Transverse colon (tissue), 4 donors: ENCODE data around the gene WDR31. TPM values are rescaled to one million over a fixed set of nuclear protein-coding genes. Genes with fewer than 3 reads are reported as not detected.

Source experiments
- DNase-seq: peaks from one replicate; pipeline ENCODE4 v3.0.0-alpha.2; 2019
- H3K27ac ChIP-seq, 4 donors: fragments of 200-600 bp; sonication (generic); 2 replicates each; pipeline ENCODE4 v1.5.1; 2016 to 2018; ENCODE audit warnings: inconsistent platforms in 4 of 4
- H3K27me3 ChIP-seq: fragments of 200-600 bp; sonication (generic); 2 replicates; pipeline ENCODE4 v1.5.1; 2017; ENCODE audit warnings: inconsistent platforms
- H3K36me3 ChIP-seq, 4 donors: fragments of 200-600 bp; sonication (generic); 2 replicates each; pipeline ENCODE4 v1.5.1; 2017 to 2019; ENCODE audit warnings: inconsistent platforms in 4 of 4
- H3K4me1 ChIP-seq, 4 donors: fragments of 200-600 bp; sonication (generic); 2 replicates each; pipeline ENCODE4 v1.5.1; 2017 to 2020; ENCODE audit warnings: inconsistent platforms in 4 of 4
- H3K4me3 ChIP-seq, 4 donors: fragments of 200-600 bp; sonication (generic); 1 replicate in 1 of 4; 2 replicates in 3 of 4; pipeline versions ENCODE4 v1.5.1 to v1.6.1; 2017 to 2019; ENCODE audit warnings: inconsistent platforms in 4 of 4
- H3K9me3 ChIP-seq, 2 donors: fragments of 200-600 bp; sonication (generic); 2 replicates each; pipeline ENCODE4 v1.5.1; 2017 to 2019; ENCODE audit warnings: inconsistent platforms in 2 of 2
- EP300 ChIP-seq: sonication (generic); formaldehyde crosslinking; IDR thresholded peaks from one replicate; pipeline ENCODE4 v1.6.1; 2017; ENCODE audit warnings: antibody characterized with exemption, low read depth
- POLR2A ChIP-seq: fragments of 450-650 bp; IDR thresholded peaks from one replicate; pipeline ENCODE4 v1.6.1; 2016; ENCODE audit warnings: antibody characterized with exemption, mild to moderate bottlenecking, moderate library complexity
- POLR2AphosphoS5 ChIP-seq, 3 donors: sonication (generic); formaldehyde crosslinking; IDR thresholded peaks; one replicate each; pipeline ENCODE4 v1.6.1; 2016; ENCODE audit warnings: antibody characterized with exemption in 3 of 3
- WGBS, 2 donors: methylation state at CpG; one replicate each; pipeline ENCODE4 v1.1.5; 2018; ENCODE audit warnings: low coverage in 1 of 2; 5-methylcytosine and 5-hydroxymethylcytosine counted together
- in situ Hi-C, 4 donors: fragments of 200-750 bp; cut with MboI; loops; one replicate each; pipeline versions ENCODE4 v1.15.0 to v1.15.1; 2017; ENCODE audit warnings: low sequenced_read_pairs in 3 of 4, low pct_ligation_motif_present in 1 of 4, low pct_unique_long_range_greater_than_20kb in 1 of 4
- intact Hi-C: fragments of 100-400 bp; cut with DNase I; formaldehyde crosslinking; loops from one replicate; pipeline ENCODE4 v1.15.1; 2023; ENCODE audit warnings: low total_unique reads
- total RNA-seq, 4 donors: library from RNA; depleted of rRNA; stranded (reverse); fragments of >200 nt; gene quantifications; one replicate each; pipeline ENCODE4 v1.1.0, GENCODE V29; 2016
- TF ChIP-seq, protein P1 (sequence below), 5 experiments: fragments of 200-600 bp in 3 of 5; fragments of 450-650 bp in 2 of 5; sonication (generic) in 3 of 5; IDR thresholded peaks; 1 replicate in 2 of 5; 2 replicates in 3 of 5; pipeline ENCODE4 v1.5.1; 2016 to 2017; ENCODE audit warnings: antibody characterized with exemption in 5 of 5, inconsistent platforms in 3 of 5, mild to moderate bottlenecking in 2 of 5, moderate library complexity in 1 of 5

The WDR31 gene
- total RNA-seq, 4 donors from 2014 or later, result 0.60 to 3.0 (median 1.6) TPM

GRCh38 chr9:113302792-113303418, 37.2 kb downstream of the WDR31 start, which contains the start of gene RNF183:
Gene RNF183, minus strand, starts transcription at chr9:113303376. Its CDS starts 5,192 bp downstream, at chr9:113298184.
- Histone ChIP-seq H3K27ac (peak within 1 kb of the TSS in 1 of 4 donors; percentile 4), H3K27me3 (no peaks in the 10 kb centered on the region), H3K9me3 (no peaks in the 10 kb centered on the region), H3K4me1 (peaks cover 0 to 12% (median 0%) of the 10 kb centered on the region in 4 donors), H3K4me3 (no peak within 1 kb of the TSS), H3K36me3 (no peaks in the 10 kb centered on the region)
- DNase-seq, result peak; percentile 32
- TF ChIP-seq POLR2A (no peak), POLR2AphosphoS5 (IDR thresholded peaks at IDR 0.05) (no peak), EP300 (no peak)
- TF ChIP-seq, protein P1, sequence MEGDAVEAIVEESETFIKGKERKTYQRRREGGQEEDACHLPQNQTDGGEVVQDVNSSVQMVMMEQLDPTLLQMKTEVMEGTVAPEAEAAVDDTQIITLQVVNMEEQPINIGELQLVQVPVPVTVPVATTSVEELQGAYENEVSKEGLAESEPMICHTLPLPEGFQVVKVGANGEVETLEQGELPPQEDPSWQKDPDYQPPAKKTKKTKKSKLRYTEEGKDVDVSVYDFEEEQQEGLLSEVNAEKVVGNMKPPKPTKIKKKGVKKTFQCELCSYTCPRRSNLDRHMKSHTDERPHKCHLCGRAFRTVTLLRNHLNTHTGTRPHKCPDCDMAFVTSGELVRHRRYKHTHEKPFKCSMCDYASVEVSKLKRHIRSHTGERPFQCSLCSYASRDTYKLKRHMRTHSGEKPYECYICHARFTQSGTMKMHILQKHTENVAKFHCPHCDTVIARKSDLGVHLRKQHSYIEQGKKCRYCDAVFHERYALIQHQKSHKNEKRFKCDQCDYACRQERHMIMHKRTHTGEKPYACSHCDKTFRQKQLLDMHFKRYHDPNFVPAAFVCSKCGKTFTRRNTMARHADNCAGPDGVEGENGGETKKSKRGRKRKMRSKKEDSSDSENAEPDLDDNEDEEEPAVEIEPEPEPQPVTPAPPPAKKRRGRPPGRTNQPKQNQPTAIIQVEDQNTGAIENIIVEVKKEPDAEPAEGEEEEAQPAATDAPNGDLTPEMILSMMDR (IDR thresholded peaks at IDR 0.05), result no peak
- intact Hi-C loops, result no loop called here
- in situ Hi-C loops, result loop anchor here in 3 of 4 donors (10.0 to 25.0 kb wide), 2 partner anchors 102 to 359 kb away; partner anchors contain the start of gene ALAD (in 1 of the 3)
- 51 to 57% methylated on average over 14 to 25 of the region's 25 CpGs for WGBS, 2 donors

GRCh38 chr9:113301548-113301947, 38.5 kb downstream of the WDR31 start:
- no peaks in the 10 kb centered on the region for H3K36me3 ChIP-seq
- H3K27ac ChIP-seq, result no peak overlapping the region
- in situ Hi-C loops (loop anchor here in 3 of 4 donors (10.0 to 25.0 kb wide), 2 partner anchors 103 to 361 kb away; partner anchors contain the start of gene ALAD (in 1 of the 3)), intact Hi-C loops (no loop called here)
- no peak for DNase-seq
- H3K9me3 ChIP-seq, result no peaks in the 10 kb centered on the region
- no peak overlapping the region for H3K4me3 ChIP-seq
- H3K4me1 ChIP-seq, result peaks cover 0 to 12% (median 0%) of the 10 kb centered on the region in 4 donors
- no peaks in the 10 kb centered on the region for H3K27me3 ChIP-seq
- 87 to 88% methylated on average over 8 of the region's 8 CpGs for WGBS, 2 donors
- TF ChIP-seq, protein P1 (IDR thresholded peaks at IDR 0.05), result no peak
- TF ChIP-seq POLR2A (no peak), EP300 (no peak), POLR2AphosphoS5 (IDR thresholded peaks at IDR 0.05) (no peak)

DNA sequence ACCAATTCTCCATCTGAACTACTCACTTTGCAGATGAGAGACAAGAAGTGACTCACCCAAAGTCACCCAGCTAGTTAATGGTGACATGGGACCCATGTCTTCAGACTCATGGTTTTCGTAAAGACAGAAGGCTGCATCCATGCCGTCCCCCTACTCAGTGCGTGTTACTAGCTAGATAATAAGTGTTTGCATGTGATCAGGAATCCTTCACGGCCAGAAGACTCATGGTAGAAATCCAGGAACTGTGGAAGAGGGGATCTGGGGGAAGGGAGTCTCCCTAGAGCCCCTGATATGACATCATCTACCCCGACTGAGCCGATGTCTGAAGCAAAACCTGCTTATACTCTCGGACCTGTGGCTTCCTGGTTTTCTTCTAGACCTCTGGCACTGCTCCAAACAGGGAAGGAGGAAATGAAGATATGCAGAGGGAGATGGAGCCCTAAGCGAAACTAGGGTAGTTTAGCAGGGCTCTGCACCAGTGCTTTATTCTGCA, 40.2 kb downstream of the WDR31 start:
- Histone ChIP-seq H3K4me1 (peaks cover 0 to 12% (median 0%) of the 10 kb centered on the region in 4 donors), H3K27me3 (no peaks in the 10 kb centered on the region), H3K36me3 (no peaks in the 10 kb centered on the region), H3K9me3 (no peaks in the 10 kb centered on the region), H3K4me3 (peak overlapping the region in 1 of 4 donors; percentile 15), H3K27ac (no peak overlapping the region)
- TF ChIP-seq, protein P1 (IDR thresholded peaks at IDR 0.05), result no peak
- TF ChIP-seq POLR2AphosphoS5 (IDR thresholded peaks at IDR 0.05), result peak in 1 of 3 donors; percentile 8
- in situ Hi-C loops, result loop anchor here in 3 of 4 donors (10.0 to 25.0 kb wide), 2 partner anchors 105 to 362 kb away; partner anchors contain the start of gene ALAD (in 1 of the 3)
- intact Hi-C loops, result no loop called here
- DNase-seq, result peak; percentile 49
- WGBS, 2 donors, result 0 to 34% methylated on average over 2 to 8 of the region's 8 CpGs

DNA sequence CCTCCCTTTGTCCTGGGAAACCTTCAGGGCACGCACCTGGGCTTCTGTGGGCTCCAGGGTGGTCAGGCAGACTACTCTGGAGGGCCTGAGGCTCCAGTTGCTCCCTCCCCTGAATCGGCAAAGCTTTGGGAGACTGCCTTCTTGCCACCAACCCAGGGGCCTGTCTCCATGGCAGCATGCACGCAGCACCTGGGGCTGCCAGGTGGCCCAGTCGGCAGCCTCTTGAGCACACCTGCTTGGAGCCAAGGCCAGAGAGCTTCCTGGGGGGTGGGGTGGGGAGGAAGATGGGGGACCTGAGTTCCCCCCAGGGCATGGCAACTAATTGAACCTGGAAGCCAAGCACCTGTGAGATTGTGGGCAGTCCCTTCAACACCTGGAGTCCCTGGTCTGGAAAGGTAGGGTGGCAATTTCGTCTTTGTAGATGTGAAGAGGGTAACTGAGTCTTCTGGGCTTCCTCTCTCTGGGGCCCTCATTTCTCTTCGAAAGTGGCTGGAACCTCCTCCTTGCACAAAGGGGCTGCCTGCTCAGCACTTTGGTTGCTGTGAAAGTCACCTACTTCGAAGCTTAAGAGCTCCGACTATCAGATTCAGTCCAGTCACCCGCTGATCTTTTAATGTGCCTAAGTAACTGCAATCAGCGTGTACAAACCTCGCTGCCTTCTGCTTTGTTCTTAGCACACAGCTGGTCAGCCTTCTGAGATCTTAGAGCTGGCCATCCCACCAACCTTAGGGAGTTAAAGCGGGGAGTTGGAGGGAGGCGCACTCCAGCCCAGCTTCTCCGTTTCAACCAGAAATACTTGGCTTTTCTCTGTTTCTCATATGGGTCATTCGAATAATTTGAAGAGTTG, 40.9 kb downstream of the WDR31 start:
- no peaks in the 10 kb centered on the region for H3K27me3 ChIP-seq
- H3K36me3 ChIP-seq, result no peaks in the 10 kb centered on the region
- peaks cover 0 to 12% (median 0%) of the 10 kb centered on the region in 4 donors for H3K4me1 ChIP-seq
- in situ Hi-C loops, result no loop called here
- intact Hi-C loops, result no loop called here
- TF ChIP-seq EP300 (no peak), POLR2A (no peak), POLR2AphosphoS5 (IDR thresholded peaks at IDR 0.05) (no peak)
- TF ChIP-seq, protein P1 (IDR thresholded peaks at IDR 0.05), result no peak
- 91 to 95% methylated on average over 4 to 15 of the region's 15 CpGs for WGBS, 2 donors
- H3K9me3 ChIP-seq, result no peaks in the 10 kb centered on the region
- DNase-seq, result no peak
- H3K27ac ChIP-seq, result no peak overlapping the region
- no peak overlapping the region for H3K4me3 ChIP-seq
